Caco-2 (cell line): Measurements from ENCODE around the gene RAB3C. TPM values are rescaled to one million over a fixed set of nuclear protein-coding genes. Genes with fewer than 3 reads are reported as not detected.

Source experiments
- BruUV-seq: library from RNA; stranded (reverse); fragments of 400-500 nt; replicated peaks from 2 replicates; lab custom pipeline; 2021; lab: Mats Ljungman, UMichigan
- CTCF ChIA-PET: fragments of 300-600 bp; sonication (Branson Sonifier 250); formaldehyde crosslinking; loops from one replicate; lab custom pipeline; 2022; ENCODE audit warnings: antibody characterized with exemption; lab: Charles Lee
- POLR2A ChIA-PET: fragments of 300-600 bp; sonication (Branson Sonifier 250); formaldehyde crosslinking; loops from one replicate; lab custom pipeline; 2022; ENCODE audit warnings: antibody characterized with exemption; lab: Charles Lee
- DNase-seq, 2 experiments: peaks; one replicate each; pipeline versions ENCODE4 v3.0.0 to v3.0.0-alpha.2; 2020 to 2022
- H3K27me3 ChIP-seq: replicated peaks from 2 replicates; pipeline ENCODE4 v1.6.0; 2011; ENCODE audit warnings: low read length; ENCODE audit not compliant: control insufficient read depth, insufficient read depth
- H3K36me3 ChIP-seq: 2 replicates; pipeline ENCODE4 v1.5.1; 2011; ENCODE audit warnings: low read length; ENCODE audit not compliant: control insufficient read depth, insufficient read depth
- H3K4me1 ChIP-seq: fragments of 250-450 bp; sonication (Bioruptor Pico); 2 replicates; pipeline ENCODE4 v1.5.1; 2020; ENCODE audit warnings: mild to moderate bottlenecking
- H3K4me3 ChIP-seq: 2 replicates; pipeline ENCODE4 v1.5.1; 2011; ENCODE audit warnings: low read depth, mild to moderate bottlenecking, control low read depth, low read length
- H3K9me3 ChIP-seq: fragments of 250-450 bp; sonication (Bioruptor Pico); 2 replicates; pipeline ENCODE4 v1.5.1; 2020; ENCODE audit warnings: mild to moderate bottlenecking, moderate library complexity
- H3K27ac Mint-ChIP-seq: one replicate; pipeline ENCODE4 v1.8.0; 2022; ENCODE audit warnings: mixed read lengths; ENCODE audit not compliant: unreplicated experiment
- H3K27me3 Mint-ChIP-seq: one replicate; pipeline ENCODE4 v1.8.0; 2022; ENCODE audit warnings: mixed read lengths; ENCODE audit not compliant: insufficient read depth, unreplicated experiment
- H3K36me3 Mint-ChIP-seq: one replicate; pipeline ENCODE4 v1.8.0; 2022; ENCODE audit warnings: mild to moderate bottlenecking, mixed read lengths; ENCODE audit not compliant: insufficient read depth, unreplicated experiment
- H3K4me1 Mint-ChIP-seq: one replicate; pipeline ENCODE4 v1.8.0; 2022; ENCODE audit warnings: low read depth, mixed read lengths; ENCODE audit not compliant: unreplicated experiment
- H3K4me3 Mint-ChIP-seq: one replicate; pipeline ENCODE4 v1.8.0; 2022; ENCODE audit warnings: mild to moderate bottlenecking, moderate library complexity, mixed read lengths; ENCODE audit not compliant: unreplicated experiment
- H3K9me3 Mint-ChIP-seq: one replicate; pipeline ENCODE4 v1.8.0; 2022; ENCODE audit warnings: mixed read lengths; ENCODE audit not compliant: unreplicated experiment
- intact Hi-C: fragments of 100-400 bp; cut with micrococcal nuclease; formaldehyde crosslinking; loops from one replicate; pipeline ENCODE4 v1.10.0; 2022; ENCODE audit not compliant: unreplicated experiment
- total RNA-seq: library from RNA; stranded (reverse); gene quantifications from 2 replicates; pipeline ENCODE4 v1.2.3, GENCODE V29; 2022
- TF ChIP-seq, protein P1 (sequence below), 2 experiments: fragments of 200-600 bp in 1 of 2; IDR thresholded peaks; 1 replicate in 1 of 2; 2 replicates in 1 of 2; pipeline versions ENCODE4 v1.5.1 to v1.8.0; 2011 to 2022; ENCODE audit warnings: antibody characterized with exemption in 1 of 2, control low read depth in 1 of 2, inconsistent platforms in 1 of 2, low read depth in 1 of 2, low read length in 1 of 2, mild to moderate bottlenecking in 1 of 2, moderate library complexity in 1 of 2; ENCODE audit not compliant: insufficient read depth in 1 of 2, severe bottlenecking in 1 of 2, unreplicated experiment in 1 of 2

Gene RAB3C
- total RNA-seq, 1 experiment from 2014 or later, result not detected

DNA sequence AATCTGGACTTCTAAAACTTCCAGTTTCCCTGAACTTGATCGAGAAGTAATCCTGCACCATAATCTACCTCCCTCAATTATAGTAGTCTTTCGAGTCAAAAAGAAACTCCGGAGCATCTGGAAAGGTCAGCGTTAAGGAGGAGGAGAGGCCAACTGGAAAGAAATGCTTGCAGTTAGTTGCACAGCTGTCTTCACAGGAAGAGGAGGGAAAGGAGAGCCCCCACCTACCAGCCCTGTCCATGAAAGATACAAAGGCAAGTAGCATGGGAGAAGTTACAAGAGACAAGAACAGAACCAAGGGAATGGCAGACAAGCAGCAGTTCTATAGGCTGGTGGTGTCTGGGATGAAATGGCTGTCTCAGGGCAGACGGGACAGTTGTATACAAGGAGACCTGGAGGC lies 170.6 kb downstream of the RAB3C start:
- CTCF ChIA-PET, result no interaction called here
- no peaks in the 10 kb centered on the region for H3K36me3 Mint-ChIP-seq
- intact Hi-C loops, result no loop called here
- H3K4me1 ChIP-seq, result no peaks in the 10 kb centered on the region
- H3K9me3 Mint-ChIP-seq, result no peaks in the 10 kb centered on the region
- H3K27ac Mint-ChIP-seq, result no peak overlapping the region
- H3K27me3 Mint-ChIP-seq, result peaks cover 8% of the 10 kb centered on the region
- POLR2A ChIA-PET, result no interaction called here
- no TSS peak for BruUV-seq
- H3K27me3 ChIP-seq, result peaks cover 2% of the 10 kb centered on the region; the same call in 1 of the 2 replicates
- no peaks in the 10 kb centered on the region for H3K9me3 ChIP-seq
- no peak overlapping the region for H3K4me3 Mint-ChIP-seq
- DNase-seq, result no peak
- no peaks in the 10 kb centered on the region for H3K4me1 Mint-ChIP-seq
- TF ChIP-seq, protein P1, sequence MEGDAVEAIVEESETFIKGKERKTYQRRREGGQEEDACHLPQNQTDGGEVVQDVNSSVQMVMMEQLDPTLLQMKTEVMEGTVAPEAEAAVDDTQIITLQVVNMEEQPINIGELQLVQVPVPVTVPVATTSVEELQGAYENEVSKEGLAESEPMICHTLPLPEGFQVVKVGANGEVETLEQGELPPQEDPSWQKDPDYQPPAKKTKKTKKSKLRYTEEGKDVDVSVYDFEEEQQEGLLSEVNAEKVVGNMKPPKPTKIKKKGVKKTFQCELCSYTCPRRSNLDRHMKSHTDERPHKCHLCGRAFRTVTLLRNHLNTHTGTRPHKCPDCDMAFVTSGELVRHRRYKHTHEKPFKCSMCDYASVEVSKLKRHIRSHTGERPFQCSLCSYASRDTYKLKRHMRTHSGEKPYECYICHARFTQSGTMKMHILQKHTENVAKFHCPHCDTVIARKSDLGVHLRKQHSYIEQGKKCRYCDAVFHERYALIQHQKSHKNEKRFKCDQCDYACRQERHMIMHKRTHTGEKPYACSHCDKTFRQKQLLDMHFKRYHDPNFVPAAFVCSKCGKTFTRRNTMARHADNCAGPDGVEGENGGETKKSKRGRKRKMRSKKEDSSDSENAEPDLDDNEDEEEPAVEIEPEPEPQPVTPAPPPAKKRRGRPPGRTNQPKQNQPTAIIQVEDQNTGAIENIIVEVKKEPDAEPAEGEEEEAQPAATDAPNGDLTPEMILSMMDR (IDR thresholded peaks at IDR 0.05; ENCODE audit: insufficient read depth in 1 of 2, low read depth in 1 of 2, low read length in 1 of 2, severe bottlenecking in 1 of 2, unreplicated experiment in 1 of 2), result no peak
- H3K36me3 ChIP-seq, result no peaks in the 10 kb centered on the region
- no peak overlapping the region for H3K4me3 ChIP-seq

DNA sequence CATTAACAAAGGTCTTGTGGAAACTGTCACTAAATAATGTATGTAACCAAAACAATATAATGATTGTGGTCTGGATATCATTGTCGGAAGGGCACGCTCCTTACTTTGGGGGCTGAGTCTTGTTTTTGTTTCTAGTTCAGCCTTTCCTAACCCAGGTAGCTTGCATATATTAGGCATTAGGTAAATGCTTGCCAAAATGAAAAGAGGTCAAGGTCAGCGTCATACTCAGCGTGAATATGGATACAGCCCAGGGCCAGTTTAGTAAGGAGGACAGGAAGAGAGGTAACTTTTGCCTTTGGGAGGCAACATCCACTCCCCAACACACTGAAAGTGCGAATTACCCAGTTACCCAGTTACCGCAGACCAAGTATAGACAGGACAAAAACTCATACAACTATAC lies 171.4 kb downstream of the RAB3C start:
- peaks cover 8% of the 10 kb centered on the region for H3K27me3 Mint-ChIP-seq
- Histone ChIP-seq H3K4me1 (no peaks in the 10 kb centered on the region), H3K27me3 (peaks cover 2% of the 10 kb centered on the region; the same call in 1 of the 2 replicates), H3K36me3 (no peaks in the 10 kb centered on the region), H3K9me3 (no peaks in the 10 kb centered on the region), H3K4me3 (no peak overlapping the region)
- no TSS peak for BruUV-seq
- TF ChIP-seq, protein P1 (IDR thresholded peaks at IDR 0.05; ENCODE audit: insufficient read depth in 1 of 2, low read depth in 1 of 2, low read length in 1 of 2, severe bottlenecking in 1 of 2, unreplicated experiment in 1 of 2), result no peak
- ChIA-PET POLR2A (no interaction called here), CTCF (no interaction called here)
- intact Hi-C loops, result no loop called here
- H3K36me3 Mint-ChIP-seq, result no peaks in the 10 kb centered on the region
- H3K4me3 Mint-ChIP-seq, result no peak overlapping the region
- no peaks in the 10 kb centered on the region for H3K9me3 Mint-ChIP-seq
- H3K4me1 Mint-ChIP-seq, result no peaks in the 10 kb centered on the region
- DNase-seq, result no peak
- no peak overlapping the region for H3K27ac Mint-ChIP-seq

DNA sequence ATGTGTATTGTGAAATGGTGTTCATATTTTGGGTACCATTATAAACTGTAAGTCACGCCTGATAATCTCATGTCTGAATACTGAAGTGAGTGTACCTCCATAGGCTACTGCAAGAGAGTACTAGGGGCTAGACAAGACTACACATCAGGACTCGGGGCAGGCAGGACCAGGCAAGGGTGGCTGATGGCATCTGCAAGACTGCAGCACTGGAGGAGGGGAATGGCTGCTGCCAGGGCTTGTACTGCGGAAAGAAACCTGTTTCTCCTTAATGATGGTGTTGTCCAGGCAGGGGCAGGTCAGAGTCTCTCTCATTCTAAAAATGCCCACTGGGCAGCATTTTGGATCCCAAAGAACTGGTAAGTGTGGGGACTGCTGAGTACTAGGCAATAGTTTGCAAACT lies 172.5 kb downstream of the RAB3C start:
- BruUV-seq, result no TSS peak
- TF ChIP-seq, protein P1 (IDR thresholded peaks at IDR 0.05; ENCODE audit: insufficient read depth in 1 of 2, low read depth in 1 of 2, low read length in 1 of 2, severe bottlenecking in 1 of 2, unreplicated experiment in 1 of 2), result no peak
- intact Hi-C loops, result no loop called here
- H3K27me3 ChIP-seq, result peaks cover 2% of the 10 kb centered on the region; the same call in 1 of the 2 replicates
- no peak for DNase-seq
- Mint-ChIP-seq H3K27me3 (peaks cover 8% of the 10 kb centered on the region), H3K4me1 (no peaks in the 10 kb centered on the region), H3K27ac (no peak overlapping the region), H3K36me3 (no peaks in the 10 kb centered on the region), H3K4me3 (no peak overlapping the region), H3K9me3 (no peaks in the 10 kb centered on the region)
- no peak overlapping the region for H3K4me3 ChIP-seq
- ChIA-PET POLR2A (no interaction called here), CTCF (no interaction called here)
- H3K9me3 ChIP-seq, result no peaks in the 10 kb centered on the region
- no peaks in the 10 kb centered on the region for H3K4me1 ChIP-seq
- H3K36me3 ChIP-seq, result no peaks in the 10 kb centered on the region
